ENCODE measurements around the gene GRID2.

GRID2 gene

DNA sequence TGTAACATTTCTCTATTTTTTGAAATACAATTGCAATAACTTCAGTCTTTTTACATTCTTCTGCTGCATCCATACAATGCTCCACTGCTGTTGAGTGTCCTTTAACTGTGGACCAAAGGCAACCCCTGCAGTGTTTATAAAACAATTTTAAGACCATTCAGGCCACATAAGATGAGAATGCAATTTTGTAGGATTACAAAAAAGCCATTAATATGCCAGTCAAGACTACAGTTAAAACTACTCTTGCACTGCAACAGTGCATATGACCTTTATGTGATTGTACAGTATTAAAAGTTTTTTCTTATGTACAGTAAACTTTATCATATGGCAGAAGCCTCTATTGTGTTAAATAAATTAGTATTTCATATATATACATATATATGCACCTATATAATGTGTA is 1469.1 kb downstream of the GRID2 start:
- no peak for DNase-seq

GRCh38 chr4:93775551-93775950 is 1471.8 kb downstream of the GRID2 start:
- no peak for DNase-seq

- DNase-seq = no peak
These were observed 1472.8 kb downstream of the GRID2 start for GRCh38 chr4:93776386-93777080.

DNA sequence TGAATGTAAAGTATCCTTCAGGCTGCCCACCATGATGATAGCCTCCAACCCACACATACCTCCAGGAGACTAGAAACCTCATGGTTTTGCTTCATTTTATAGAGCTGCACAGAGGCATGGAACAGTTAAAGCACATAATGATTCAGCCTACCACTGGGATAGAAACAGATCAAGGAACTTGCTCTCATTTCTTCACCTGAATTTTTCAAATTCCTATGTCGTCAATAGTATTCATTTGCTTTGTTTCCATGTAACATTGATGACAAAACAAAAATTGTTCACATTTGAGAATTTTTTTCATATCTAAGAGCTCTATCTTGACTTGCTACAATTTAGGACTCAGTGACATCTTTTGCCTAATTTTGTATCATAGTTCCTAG is 1473.3 kb downstream of the GRID2 start:
- DNase-seq = no peak

- DNase-seq = no peak
These were observed 1475.5 kb downstream of the GRID2 start for GRCh38 chr4:93779228-93779627.

GRCh38 chr4:93780080-93780479 is 1476.3 kb downstream of the GRID2 start:
- no peak for DNase-seq

DNA sequence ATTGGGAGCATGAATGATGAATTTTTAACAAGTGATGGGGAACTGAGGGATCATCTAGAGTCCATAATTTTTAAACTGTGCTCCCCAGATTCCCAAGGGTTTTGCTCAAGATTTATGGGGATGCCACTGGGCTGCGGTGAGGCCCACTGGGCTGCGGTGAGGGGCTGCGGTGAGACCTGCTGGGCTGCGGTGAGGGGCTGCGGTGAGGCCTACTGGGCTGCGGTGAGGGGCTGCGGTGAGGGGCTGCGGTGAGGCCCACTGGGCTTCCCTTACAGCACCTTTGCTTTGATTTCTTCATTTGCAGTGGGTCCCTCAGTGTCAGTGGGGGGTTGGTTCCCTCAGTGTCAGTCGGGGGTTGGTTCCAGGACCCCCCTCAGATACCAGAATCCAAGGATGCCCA is 1477.4 kb downstream of the GRID2 start:
- DNase-seq = no peak

GRCh38 chr4:93786149-93786548 is 1482.4 kb downstream of the GRID2 start:
- DNase-seq = no peak

DNA sequence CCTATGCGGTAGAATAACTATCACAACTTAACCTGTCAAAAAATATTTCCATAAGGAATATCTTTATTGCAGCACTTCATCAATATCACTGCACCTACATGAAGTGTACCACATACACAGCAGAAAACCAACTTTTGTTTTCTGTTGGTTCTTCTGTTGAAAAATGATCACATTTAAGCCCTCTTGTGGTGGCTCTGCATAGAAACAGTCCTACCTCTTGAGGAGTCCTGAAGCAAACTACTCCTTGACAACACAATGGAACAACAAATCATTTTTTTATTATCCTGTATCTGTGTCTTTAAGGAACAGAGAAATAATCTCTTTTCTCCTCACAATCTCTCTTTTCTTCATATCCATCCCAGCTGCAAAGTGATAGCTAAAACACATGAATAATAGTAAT is 1484.9 kb downstream of the GRID2 start:
- DNase-seq = no peak

DNA sequence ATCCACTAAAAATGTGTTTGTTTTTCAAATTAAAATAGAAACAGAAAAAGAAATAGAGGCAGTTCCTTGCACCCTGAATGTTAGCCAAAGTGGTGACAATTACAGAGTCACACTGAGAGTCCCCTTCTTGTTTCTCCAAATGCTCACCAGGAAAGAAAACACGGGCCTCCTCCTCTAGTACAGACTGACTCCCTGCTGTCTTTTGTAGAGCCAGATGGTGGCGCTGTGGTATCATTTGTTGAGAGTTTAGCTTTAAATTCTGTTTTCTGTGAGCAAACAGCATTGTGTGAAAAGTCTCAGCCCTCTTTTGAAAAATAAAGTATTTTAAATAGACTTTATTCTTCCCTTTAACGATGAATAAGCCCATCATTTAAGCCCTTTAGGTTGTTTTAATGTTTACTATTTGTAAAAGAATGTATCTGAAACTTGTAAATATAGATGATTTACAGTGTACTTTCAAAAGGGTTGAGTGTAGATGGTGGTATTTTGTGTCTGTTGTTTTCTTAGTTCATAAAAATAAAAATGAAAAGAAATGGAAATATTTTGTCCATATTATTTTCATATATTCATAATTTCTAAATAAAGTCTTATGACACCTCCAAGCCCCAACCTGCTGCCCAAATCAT is 1487.9 kb downstream of the GRID2 start:
- no peak for DNase-seq

- no peak for DNase-seq
These were observed 1498.3 kb downstream of the GRID2 start for GRCh38 chr4:93802045-93802444.

DNA sequence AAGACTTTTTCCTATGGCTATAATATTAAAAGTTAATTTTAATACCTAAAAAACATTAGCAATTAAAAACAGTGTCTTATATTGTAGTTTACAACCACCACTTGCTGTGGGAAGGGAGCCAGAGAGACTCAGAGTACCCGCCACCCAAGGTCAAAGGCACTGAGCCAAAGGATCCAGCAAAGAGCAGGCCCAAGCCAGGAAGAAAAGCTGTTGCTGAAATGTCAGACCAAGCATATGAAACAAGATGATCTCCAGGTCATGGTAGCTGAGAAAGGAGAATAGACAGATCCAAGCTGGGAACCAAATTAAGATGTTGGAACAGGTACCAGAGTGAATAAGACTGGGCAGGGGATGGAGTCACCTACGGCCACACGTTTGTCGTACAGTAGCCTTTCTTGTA is 1506.0 kb downstream of the GRID2 start:
- no peak for DNase-seq

GRCh38 chr4:93810340-93810992 is 1506.7 kb downstream of the GRID2 start:
- no peak for DNase-seq

GRCh38 chr4:93813092-93813491 is 1509.3 kb downstream of the GRID2 start:
- DNase-seq = no peak

GRCh38 chr4:93814141-93814540 is 1510.4 kb downstream of the GRID2 start:
- DNase-seq = no peak

DNA sequence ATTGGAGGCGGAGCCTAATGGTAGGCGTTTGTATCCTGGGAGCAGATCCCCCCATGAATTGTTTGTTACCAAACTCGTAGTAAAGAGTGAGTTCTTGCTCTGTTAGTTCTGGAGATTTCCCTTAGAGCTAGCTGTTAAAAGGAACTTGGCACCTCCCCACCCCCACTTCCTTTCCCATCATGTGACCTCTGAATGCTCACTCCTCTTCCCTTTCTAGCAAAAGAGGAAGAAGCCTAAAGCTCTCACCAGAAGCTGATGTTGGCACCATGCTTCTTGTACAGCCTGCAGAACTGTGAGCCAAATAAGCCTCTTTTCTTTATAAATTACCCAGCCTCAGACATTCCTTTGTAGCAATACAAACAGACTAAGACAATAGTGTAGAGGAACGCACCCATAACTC is 1511.0 kb downstream of the GRID2 start:
- DNase-seq = no peak

Data from effector CD8-positive, alpha-beta T cell (primary cell).